Progenitor cell of endocrine pancreas (in vitro differentiated cells): ENCODE measurements around the gene ALPK1. TPM values are rescaled to one million over a fixed set of nuclear protein-coding genes. Genes with fewer than 3 reads are reported as not detected.

Experiments
- DNase-seq: peaks from one replicate; pipeline ENCODE4 v3.0.0; 2021; ENCODE audit warnings: low spot score; ENCODE audit not compliant: unreplicated experiment
- H3K27ac Mint-ChIP-seq: 2 replicates; pipeline ENCODE4 v1.8.0; 2021; ENCODE audit warnings: mild to moderate bottlenecking, moderate library complexity, mixed read lengths
- H3K27me3 Mint-ChIP-seq: 2 replicates; pipeline ENCODE4 v1.8.0; 2021; ENCODE audit warnings: mixed read lengths
- H3K36me3 Mint-ChIP-seq: 2 replicates; pipeline ENCODE4 v1.8.0; 2022; ENCODE audit warnings: mixed read lengths; ENCODE audit not compliant: insufficient read depth
- H3K4me1 Mint-ChIP-seq: 2 replicates; pipeline ENCODE4 v1.8.0; 2021; ENCODE audit warnings: low read depth, mixed read lengths
- H3K4me3 Mint-ChIP-seq: 2 replicates; pipeline ENCODE4 v1.8.0; 2021; ENCODE audit warnings: low read depth, mild to moderate bottlenecking, moderate library complexity, mixed read lengths
- H3K9me3 Mint-ChIP-seq: 2 replicates; pipeline ENCODE4 v1.8.0; 2021; ENCODE audit warnings: low read depth, mixed read lengths
- total RNA-seq: library from RNA; stranded (reverse); gene quantifications from 2 replicates; pipeline ENCODE4 v1.2.1, GENCODE V29; 2021
- TF ChIP-seq, protein P1 (sequence below): fragments of 200-600 bp; sonication (generic); IDR thresholded peaks from one replicate; pipeline ENCODE4 v1.5.0; 2021; ENCODE audit warnings: antibody characterized with exemption, mild to moderate bottlenecking; ENCODE audit not compliant: unreplicated experiment

ALPK1 gene
- total RNA-seq, 1 donor from 2014 or later = 1.4 TPM

DNA sequence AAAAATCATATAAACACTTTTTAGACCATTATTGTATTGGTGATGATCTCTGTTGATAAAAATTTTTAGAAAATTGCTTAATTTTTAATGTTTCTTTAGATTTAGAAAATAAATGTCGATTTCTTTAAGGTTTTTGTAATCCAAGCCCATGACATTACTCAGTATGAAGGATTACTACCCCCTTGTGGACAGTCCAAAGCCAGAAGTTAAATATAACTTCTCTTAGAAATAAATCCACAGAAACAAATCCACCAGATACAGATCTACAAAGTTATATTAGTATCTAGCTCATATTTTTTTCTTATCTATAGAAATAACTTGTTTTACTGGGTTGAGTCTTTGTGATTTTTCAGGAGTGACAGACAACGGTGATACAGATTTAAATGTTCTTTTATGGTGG is 30.3 kb upstream of the ALPK1 start:
- Mint-ChIP-seq H3K36me3 (peaks cover 10% of the 10 kb centered on the region), H3K27ac (no peak overlapping the region), H3K9me3 (peaks cover 7% of the 10 kb centered on the region), H3K4me1 (no peaks in the 10 kb centered on the region), H3K27me3 (no peaks in the 10 kb centered on the region), H3K4me3 (no peak overlapping the region)
- no peak for DNase-seq
- TF ChIP-seq, protein P1, sequence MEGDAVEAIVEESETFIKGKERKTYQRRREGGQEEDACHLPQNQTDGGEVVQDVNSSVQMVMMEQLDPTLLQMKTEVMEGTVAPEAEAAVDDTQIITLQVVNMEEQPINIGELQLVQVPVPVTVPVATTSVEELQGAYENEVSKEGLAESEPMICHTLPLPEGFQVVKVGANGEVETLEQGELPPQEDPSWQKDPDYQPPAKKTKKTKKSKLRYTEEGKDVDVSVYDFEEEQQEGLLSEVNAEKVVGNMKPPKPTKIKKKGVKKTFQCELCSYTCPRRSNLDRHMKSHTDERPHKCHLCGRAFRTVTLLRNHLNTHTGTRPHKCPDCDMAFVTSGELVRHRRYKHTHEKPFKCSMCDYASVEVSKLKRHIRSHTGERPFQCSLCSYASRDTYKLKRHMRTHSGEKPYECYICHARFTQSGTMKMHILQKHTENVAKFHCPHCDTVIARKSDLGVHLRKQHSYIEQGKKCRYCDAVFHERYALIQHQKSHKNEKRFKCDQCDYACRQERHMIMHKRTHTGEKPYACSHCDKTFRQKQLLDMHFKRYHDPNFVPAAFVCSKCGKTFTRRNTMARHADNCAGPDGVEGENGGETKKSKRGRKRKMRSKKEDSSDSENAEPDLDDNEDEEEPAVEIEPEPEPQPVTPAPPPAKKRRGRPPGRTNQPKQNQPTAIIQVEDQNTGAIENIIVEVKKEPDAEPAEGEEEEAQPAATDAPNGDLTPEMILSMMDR = peak; percentile 50

DNA sequence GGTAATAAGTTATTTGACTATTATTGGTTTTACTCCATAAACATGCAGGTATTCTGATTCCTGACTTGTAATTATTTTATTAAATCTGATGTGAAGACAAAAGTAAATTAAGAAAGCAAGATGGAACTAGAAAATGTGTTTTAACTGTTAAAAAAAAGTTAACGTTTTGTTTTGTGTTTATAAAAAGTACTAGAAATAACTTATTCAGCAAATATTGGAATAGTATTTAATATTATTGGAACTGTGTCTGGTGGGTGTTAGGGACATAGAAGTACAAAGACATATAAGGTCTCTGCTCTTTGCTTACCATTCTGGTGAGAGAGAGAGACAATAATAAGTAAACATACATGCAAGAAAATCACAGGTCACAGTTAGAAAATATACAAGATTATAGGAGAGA is 27.1 kb upstream of the ALPK1 start:
- Mint-ChIP-seq H3K27me3 (no peaks in the 10 kb centered on the region), H3K4me1 (no peaks in the 10 kb centered on the region), H3K36me3 (peaks cover 13% of the 10 kb centered on the region), H3K4me3 (no peak overlapping the region), H3K9me3 (peaks cover 9% of the 10 kb centered on the region), H3K27ac (no peak overlapping the region)
- DNase-seq = no peak
- TF ChIP-seq, protein P1 = no peak

DNA sequence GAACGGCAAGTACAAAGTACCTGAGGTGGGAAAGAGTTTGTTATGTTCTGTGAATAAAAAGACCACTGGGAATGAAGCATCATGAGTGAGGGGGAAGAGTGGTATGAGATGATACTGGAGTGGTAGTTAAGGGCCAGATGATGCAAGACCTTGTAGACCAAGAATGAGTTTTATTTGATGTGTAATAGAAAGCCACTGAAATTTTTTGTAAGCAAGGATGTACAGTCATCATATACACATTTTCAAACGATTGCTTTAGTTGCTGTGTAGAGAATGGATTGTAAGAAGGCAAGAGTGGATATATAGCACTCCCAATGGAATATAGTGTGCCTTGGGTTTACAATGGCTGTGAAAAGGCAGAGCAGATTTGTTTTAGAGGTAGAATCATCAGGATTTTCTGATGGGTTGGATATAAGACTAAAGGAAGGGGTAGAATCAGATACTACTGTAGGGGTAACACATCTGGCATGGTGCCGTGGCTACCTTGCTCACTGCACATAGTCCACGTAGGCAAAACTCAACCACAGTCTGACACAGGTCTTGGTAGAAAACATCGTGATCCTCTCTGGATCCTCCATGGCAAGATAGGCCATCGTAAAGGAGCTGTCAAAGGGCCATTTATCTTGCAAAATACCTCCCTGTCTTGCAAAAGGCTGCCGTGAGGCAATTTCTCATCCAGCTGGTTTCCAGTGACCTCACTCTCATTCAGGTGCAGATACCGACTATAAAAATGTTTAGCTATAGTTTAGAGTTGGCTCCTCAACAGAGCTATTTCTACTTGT is 26.3 kb upstream of the ALPK1 start:
- Mint-ChIP-seq H3K4me3 (no peak overlapping the region), H3K27ac (peak overlapping the region; percentile 18), H3K9me3 (peaks cover 9% of the 10 kb centered on the region), H3K4me1 (no peaks in the 10 kb centered on the region), H3K27me3 (no peaks in the 10 kb centered on the region), H3K36me3 (peaks cover 16% of the 10 kb centered on the region)
- DNase-seq = no peak
- TF ChIP-seq, protein P1 = no peak

DNA sequence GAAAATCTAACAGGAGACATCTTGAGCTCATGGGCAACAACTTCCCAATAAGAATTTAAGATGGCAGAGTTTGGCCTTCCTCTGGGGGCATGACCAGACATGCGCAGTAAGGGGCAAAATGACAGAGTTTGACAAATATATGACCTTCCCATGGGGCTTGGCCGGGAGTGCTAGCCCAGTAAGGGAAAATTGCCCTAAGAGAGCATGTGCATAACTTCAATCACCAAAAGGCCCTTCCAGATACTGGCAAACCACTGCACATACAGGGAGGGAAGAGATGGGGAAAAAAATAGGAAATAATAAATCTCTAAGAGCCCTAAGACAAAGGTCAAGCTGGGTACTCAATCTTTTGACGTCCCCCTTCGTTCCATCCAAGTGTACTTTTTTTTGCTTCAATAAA is 24.9 kb upstream of the ALPK1 start:
- no peak for DNase-seq
- TF ChIP-seq, protein P1 = no peak
- H3K27me3 Mint-ChIP-seq = no peaks in the 10 kb centered on the region
- peaks cover 9% of the 10 kb centered on the region for H3K9me3 Mint-ChIP-seq
- H3K27ac Mint-ChIP-seq = no peak overlapping the region
- peaks cover 19% of the 10 kb centered on the region for H3K36me3 Mint-ChIP-seq
- H3K4me3 Mint-ChIP-seq = no peak overlapping the region
- no peaks in the 10 kb centered on the region for H3K4me1 Mint-ChIP-seq

DNA sequence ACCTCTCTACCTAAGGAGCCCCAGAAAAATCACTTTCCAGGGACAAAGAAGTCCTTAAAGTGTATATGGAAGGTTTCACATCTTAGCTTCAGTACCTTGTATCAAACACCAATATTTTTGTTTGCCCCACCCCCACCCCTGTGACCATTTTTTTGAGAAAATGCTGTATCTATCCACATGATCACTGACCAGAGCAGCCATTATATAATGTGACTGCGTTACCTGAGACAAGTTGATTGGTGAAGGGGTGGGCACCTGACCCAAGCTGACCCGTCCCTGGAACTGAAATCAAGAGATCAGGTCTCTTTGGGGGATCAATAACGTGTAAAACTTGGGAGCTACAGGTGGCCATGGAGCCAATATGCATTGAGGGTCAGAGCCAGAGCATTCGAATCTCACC is 22.2 kb upstream of the ALPK1 start:
- Mint-ChIP-seq H3K27ac (no peak overlapping the region), H3K4me1 (peaks cover 2% of the 10 kb centered on the region), H3K4me3 (no peak overlapping the region), H3K36me3 (peaks cover 21% of the 10 kb centered on the region), H3K9me3 (peaks cover 9% of the 10 kb centered on the region), H3K27me3 (no peaks in the 10 kb centered on the region)
- TF ChIP-seq, protein P1 = no peak
- DNase-seq = no peak
